ENCODE data around the gene ST3GAL4.
"Not testable (repeated sequence)": the region's sequence is repeated elsewhere in the genome, so short reads cannot be mapped to it uniquely, and the experiment has no call there.

ST3GAL4 gene

DNA sequence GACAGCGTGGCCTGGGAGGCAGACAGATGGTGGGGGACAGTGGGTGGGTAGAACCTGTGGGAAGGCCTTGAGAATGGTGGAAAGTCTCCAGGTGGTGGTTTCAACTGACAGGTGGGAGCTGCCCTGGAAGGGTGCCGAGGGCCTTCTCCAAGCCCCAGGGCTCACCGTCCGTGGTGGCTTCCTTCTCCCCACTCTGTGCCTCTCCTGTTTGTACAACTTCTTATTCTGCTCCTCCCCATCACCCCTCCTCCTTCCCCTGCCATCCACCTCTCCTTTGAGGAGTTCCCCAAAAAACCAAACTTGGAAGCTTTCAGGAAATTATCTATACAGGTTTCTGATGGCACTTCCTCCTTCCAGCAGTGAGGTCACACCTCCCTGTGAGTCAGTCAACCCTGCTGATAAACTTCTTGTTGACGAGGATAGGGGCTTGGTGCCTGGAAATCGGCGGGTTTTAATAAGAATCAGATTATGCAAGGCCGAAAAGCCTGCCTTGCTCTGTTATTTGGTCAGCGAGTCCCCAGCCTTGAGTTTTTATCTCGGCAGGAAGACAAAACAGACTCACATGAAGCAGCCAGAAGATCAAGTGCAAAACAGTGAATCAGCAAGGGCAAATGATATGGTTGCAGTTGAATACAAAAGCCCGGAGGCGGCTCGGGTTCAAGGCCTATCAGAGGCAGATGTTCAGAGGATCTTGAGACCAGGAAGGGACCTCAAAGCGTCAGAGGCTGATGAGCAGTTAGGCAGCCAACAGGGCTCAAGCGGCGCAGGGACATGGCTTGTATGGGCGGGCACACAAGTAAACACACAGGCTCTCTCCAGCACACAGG, 9.5 kb upstream of the ST3GAL4 start:
- no peak overlapping the region for H3K4me3 ChIP-seq (replicated peaks; ENCODE audit: low read depth, low read length)
- TF ChIP-seq, protein P1, sequence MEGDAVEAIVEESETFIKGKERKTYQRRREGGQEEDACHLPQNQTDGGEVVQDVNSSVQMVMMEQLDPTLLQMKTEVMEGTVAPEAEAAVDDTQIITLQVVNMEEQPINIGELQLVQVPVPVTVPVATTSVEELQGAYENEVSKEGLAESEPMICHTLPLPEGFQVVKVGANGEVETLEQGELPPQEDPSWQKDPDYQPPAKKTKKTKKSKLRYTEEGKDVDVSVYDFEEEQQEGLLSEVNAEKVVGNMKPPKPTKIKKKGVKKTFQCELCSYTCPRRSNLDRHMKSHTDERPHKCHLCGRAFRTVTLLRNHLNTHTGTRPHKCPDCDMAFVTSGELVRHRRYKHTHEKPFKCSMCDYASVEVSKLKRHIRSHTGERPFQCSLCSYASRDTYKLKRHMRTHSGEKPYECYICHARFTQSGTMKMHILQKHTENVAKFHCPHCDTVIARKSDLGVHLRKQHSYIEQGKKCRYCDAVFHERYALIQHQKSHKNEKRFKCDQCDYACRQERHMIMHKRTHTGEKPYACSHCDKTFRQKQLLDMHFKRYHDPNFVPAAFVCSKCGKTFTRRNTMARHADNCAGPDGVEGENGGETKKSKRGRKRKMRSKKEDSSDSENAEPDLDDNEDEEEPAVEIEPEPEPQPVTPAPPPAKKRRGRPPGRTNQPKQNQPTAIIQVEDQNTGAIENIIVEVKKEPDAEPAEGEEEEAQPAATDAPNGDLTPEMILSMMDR (IDR thresholded peaks at IDR 0.05; ENCODE audit: low read depth, low read length, missing control alignments) = no peak
- DNase-seq (ENCODE audit: extremely low read depth, low read depth) = peak; percentile 51

GRCh38 chr11:126346586-126346940, 8.9 kb upstream of the ST3GAL4 start:
- no peak overlapping the region for H3K4me3 ChIP-seq (replicated peaks; ENCODE audit: low read depth, low read length)
- TF ChIP-seq, protein P1 (IDR thresholded peaks at IDR 0.05; ENCODE audit: low read depth, low read length, missing control alignments) = no peak
- DNase-seq (ENCODE audit: extremely low read depth, low read depth) = no peak

DNA sequence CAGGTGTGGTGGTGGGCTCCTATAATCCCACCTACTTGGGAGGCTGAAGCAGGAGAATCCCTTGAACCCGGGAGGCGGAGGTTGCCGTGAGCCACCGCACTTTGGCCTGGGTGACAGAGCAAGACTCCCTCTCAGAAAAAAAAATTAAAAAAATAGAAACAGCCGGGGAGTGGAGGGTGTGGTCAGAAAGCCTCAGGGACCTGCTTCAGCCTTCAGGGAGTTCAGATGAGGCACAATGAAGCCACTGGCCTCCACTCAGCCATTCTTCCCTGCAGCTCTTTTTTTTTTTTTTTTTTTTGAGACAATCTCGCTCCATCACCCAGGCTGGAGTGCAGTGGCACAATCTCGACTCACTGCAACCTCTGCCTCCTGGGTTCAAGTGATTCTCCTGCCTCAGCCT, 8.5 kb upstream of the ST3GAL4 start:
- not testable (repeated sequence) for DNase-seq (ENCODE audit: extremely low read depth, low read depth); H3K4me3 ChIP-seq (replicated peaks; ENCODE audit: low read depth, low read length)

DNA sequence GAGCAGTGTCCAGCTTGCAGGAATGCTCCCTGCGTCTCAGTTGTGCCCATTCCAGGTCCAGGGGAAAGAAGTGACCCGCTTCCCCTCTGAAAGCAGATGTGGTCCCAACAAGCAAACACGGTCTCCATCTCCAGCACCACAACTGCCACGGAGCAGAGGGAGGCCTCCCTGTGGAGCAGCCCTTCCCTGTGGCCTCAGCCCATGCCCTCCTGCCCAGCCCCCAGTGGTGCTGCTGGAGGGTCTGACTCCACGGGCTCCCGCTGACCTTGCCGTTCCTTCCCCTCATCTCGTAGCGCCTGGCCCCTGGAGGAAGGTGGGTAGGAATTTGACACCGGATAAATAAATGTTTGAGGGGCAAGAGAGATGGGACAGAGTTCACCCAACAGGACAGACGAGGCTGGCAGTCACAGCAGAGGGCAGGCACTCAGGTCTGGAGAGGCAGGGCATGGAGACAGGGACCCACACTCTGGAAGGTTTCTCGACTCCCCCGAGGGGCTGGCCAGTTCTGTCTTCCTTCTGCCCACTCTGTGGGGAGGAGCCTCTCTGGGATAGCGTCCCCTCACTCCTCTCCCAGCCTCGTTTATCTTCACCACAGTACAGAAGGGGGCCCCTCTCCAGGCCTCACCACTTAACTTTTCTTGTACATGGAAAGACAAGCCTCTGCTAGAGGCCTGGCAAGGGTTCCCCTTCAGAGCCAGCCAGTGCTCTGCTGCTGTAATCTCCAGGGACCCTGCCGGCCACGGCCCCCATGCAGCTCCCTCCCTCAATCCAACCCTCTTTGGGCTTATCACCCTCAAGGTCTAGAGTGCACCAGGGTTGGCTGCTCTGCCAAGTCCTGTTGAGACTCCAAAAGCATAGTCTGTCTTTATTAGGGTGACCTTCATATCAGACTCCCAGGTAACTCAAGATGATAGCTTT, 7.5 kb upstream of the ST3GAL4 start:
- H3K4me3 ChIP-seq (replicated peaks; ENCODE audit: low read depth, low read length) = no peak overlapping the region
- TF ChIP-seq, protein P1 (IDR thresholded peaks at IDR 0.05; ENCODE audit: low read depth, low read length, missing control alignments) = no peak
- no peak for DNase-seq (ENCODE audit: extremely low read depth, low read depth)

GRCh38 chr11:126348806-126349582, 6.5 kb upstream of the ST3GAL4 start:
- DNase-seq (ENCODE audit: extremely low read depth, low read depth) = no peak
- TF ChIP-seq, protein P1 (IDR thresholded peaks at IDR 0.05; ENCODE audit: low read depth, low read length, missing control alignments) = no peak
- H3K4me3 ChIP-seq (replicated peaks; ENCODE audit: low read depth, low read length) = no peak overlapping the region

- TF ChIP-seq, protein P1 (IDR thresholded peaks at IDR 0.05; ENCODE audit: low read depth, low read length, missing control alignments) = no peak
- no peak for DNase-seq (ENCODE audit: extremely low read depth, low read depth)
- no peak overlapping the region for H3K4me3 ChIP-seq (replicated peaks; ENCODE audit: low read depth, low read length)
Measured at GRCh38 chr11:126350836-126351235, 4.7 kb upstream of the ST3GAL4 start.

Data from HFF-Myc (cell line).